D721Med (cell line): Measurements from ENCODE around the gene AREG.

Experiments used
- DNase-seq: peaks from one replicate; pipeline ENCODE4 v3.0.0; 2011; ENCODE audit warnings: low spot score; ENCODE audit not compliant: insufficient read length
- FAIRE-seq: peaks from 2 replicates; lab custom pipeline; 2011; peaks lifted over from hg19 to GRCh38; lab: Jason Lieb, UNC
- CTCF ChIP-seq: IDR thresholded peaks from 2 replicates; pipeline ENCODE4 v1.5.1; 2012; ENCODE audit warnings: mild to moderate bottlenecking, control low read depth; ENCODE audit not compliant: insufficient read depth; ENCODE audit errors: missing control alignments

The AREG gene

GRCh38 chr4:74408639-74409038, 36.3 kb upstream of the AREG start:
- TF ChIP-seq CTCF = no peak
- no peak for DNase-seq
- FAIRE-seq = no peak

- FAIRE-seq (no peak), DNase-seq (no peak)
- TF ChIP-seq CTCF = no peak
Observed at GRCh38 chr4:74410272-74410671, 34.7 kb upstream of the AREG start.

GRCh38 chr4:74412225-74412624, 32.7 kb upstream of the AREG start:
- no peak for TF ChIP-seq CTCF
- no peak for DNase-seq

DNA sequence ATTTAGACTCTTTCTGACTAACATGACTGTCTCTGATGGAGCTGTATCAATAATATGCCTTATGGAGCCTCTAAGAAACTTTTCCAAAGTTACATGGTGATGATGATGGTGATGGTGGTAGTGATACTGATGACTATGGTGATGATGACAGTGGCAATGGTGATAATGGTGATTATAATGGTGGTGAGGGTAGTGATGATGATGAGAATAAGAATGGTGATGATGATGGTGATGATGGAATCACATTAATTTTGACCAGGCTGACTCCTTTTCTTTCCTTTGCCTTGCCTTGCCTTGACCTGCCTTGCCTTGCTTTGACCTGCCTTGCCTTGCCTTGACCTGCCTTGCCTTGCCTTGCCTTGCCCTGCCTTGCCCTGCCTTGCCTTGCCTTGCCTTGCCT, 31.7 kb upstream of the AREG start:
- FAIRE-seq (no peak), DNase-seq (no peak)
- no peak for TF ChIP-seq CTCF

More at GRCh38 chr4:74412225-74412624, 32.7 kb upstream of the AREG start:
- FAIRE-seq = no peak

DNA sequence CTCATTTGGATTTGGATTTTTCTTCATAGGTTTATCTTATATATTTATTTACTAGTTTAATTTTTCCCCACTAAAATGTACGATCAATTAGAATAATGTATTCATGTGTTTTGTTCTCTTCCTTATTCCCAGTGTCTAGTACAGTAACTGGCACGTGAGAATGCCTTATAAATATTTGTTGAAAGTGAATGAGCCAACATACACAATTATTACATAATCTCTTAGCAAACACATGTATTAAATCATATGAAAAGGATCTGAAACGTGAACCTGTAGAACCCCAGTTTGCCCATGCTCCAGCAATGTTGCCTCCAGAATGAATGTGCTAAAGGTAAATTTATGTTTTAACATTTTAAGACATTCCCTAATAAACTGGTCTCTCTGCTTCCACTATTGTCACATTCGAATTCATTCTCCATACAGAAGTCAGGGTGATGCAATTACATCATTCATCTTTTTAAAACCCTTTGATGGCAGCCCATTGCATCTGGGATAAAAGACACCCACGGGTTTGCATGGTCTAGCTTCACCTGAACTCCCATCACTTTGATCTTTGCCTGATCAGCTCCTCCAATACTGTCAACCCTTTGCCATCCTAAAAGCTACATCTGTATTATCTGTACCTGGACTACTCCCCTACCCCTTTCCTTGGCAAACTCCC, 30.7 kb upstream of the AREG start:
- no peak for TF ChIP-seq CTCF
- FAIRE-seq = no peak
- DNase-seq = no peak

DNA sequence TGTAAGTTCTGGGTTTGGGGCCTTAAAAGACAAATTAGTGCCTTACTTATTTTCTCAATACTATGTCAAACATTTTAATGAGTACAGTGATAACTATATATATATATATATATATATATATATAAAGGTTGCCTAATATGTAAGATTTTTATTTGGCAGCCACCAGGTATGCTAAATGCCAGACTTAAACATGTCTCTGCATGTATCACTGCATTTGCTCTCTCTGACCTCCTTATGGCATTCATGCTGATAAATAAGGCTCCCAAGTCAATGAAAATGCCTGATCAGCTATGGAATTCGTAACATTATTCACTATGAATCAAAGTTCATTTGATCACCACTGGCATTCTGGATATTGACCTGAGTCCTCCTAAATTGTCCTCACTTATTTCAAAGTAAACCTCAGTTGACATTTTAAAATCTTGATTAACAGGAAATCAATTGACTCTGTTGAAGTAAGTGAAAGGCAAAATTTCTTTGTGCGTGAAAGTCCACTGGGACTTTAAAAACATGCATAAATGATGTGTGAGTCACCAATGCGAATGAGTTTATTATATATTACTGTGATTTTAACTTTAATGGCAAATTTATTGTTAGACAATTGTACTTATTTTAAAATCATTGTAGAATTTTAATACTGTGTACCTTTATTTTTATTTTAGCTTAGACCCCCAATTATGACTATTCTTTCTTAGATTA, 29.2 kb upstream of the AREG start:
- FAIRE-seq = no peak
- TF ChIP-seq CTCF = no peak
- no peak for DNase-seq
